GM20000 (cell line): Measurements from ENCODE around the gene SLC38A10.

Experiments used
- DNase-seq: peaks from one replicate; pipeline ENCODE4 v3.0.0; 2012; ENCODE audit warnings: low spot score
- CTCF ChIP-seq: IDR thresholded peaks from 2 replicates; pipeline ENCODE4 v1.5.1; 2012; ENCODE audit warnings: mild to moderate bottlenecking, control low read depth; ENCODE audit errors: extremely low read depth, missing control alignments

Gene SLC38A10

GRCh38 chr17:81265576-81265975 is 29.5 kb downstream of the SLC38A10 start:
- no peak for TF ChIP-seq CTCF

GRCh38 chr17:81264640-81265039 is 30.5 kb downstream of the SLC38A10 start:
- DNase-seq = no peak
- no peak for TF ChIP-seq CTCF

More at GRCh38 chr17:81265576-81265975, 29.5 kb downstream of the SLC38A10 start:
- DNase-seq = no peak

- DNase-seq = no peak
- TF ChIP-seq CTCF = no peak
Observed at GRCh38 chr17:81263371-81264181, 31.5 kb downstream of the SLC38A10 start.

- DNase-seq = no peak
- TF ChIP-seq CTCF = no peak
Observed at GRCh38 chr17:81261582-81262336, 33.3 kb downstream of the SLC38A10 start.

GRCh38 chr17:81261096-81261495 is 34.0 kb downstream of the SLC38A10 start:
- no peak for DNase-seq
- TF ChIP-seq CTCF = no peak

- no peak for TF ChIP-seq CTCF
- DNase-seq = no peak
Observed at GRCh38 chr17:81260641-81261040, 34.5 kb downstream of the SLC38A10 start.

GRCh38 chr17:81260171-81260570 is 34.9 kb downstream of the SLC38A10 start:
- DNase-seq = no peak
- no peak for TF ChIP-seq CTCF
